IMR-90 (cell line): Measurements from ENCODE around the gene PKD1.

Experiments
- BHLHE40 ChIP-seq: fragments of 150-350 bp; IDR thresholded peaks from 2 replicates; pipeline ENCODE4 v1.6.1; 2016; ENCODE audit warnings: mild to moderate bottlenecking, low read depth, low read length
- CEBPB ChIP-seq: IDR thresholded peaks from 2 replicates; pipeline ENCODE4 v1.6.1; 2012; ENCODE audit warnings: low read depth, low read length, improper control_type of control experiment
- CHD1 ChIP-seq: IDR thresholded peaks from 2 replicates; pipeline ENCODE4 v1.6.1; 2012; ENCODE audit warnings: low read depth, low read length, improper control_type of control experiment
- CTCF ChIP-seq: conservative IDR thresholded peaks from 2 replicates; pipeline ENCODE4 v1.5.1; 2012; ENCODE audit warnings: mild to moderate bottlenecking, low read depth, low read length, improper control_type of control experiment
- ELK1 ChIP-seq: fragments of 150-350 bp; IDR thresholded peaks from 2 replicates; pipeline ENCODE4 v1.6.1; 2016; ENCODE audit warnings: low read depth, mild to moderate bottlenecking, low read length, moderate library complexity, borderline replicate concordance
- FOS ChIP-seq: fragments of 150-350 bp; IDR thresholded peaks from 2 replicates; pipeline ENCODE4 v1.6.1; 2016; ENCODE audit warnings: low read depth, low read length
- MAFK ChIP-seq: IDR thresholded peaks from 2 replicates; pipeline ENCODE4 v1.6.1; 2012; ENCODE audit warnings: low read depth, low read length, improper control_type of control experiment
- MAZ ChIP-seq: IDR thresholded peaks from 2 replicates; pipeline ENCODE4 v1.6.1; 2012; ENCODE audit warnings: low read depth, mild to moderate bottlenecking, low read length, improper control_type of control experiment, moderate library complexity, borderline replicate concordance
- NFE2L2 ChIP-seq: fragments of 150-350 bp; IDR thresholded peaks from 2 replicates; pipeline ENCODE4 v1.6.1; 2016; ENCODE audit warnings: low read depth, mild to moderate bottlenecking, low read length
- POLR2A ChIP-seq: IDR thresholded peaks from 2 replicates; pipeline ENCODE4 v1.6.1; 2012; ENCODE audit warnings: mild to moderate bottlenecking, low read depth, low read length
- RCOR1 ChIP-seq: IDR thresholded peaks from 2 replicates; pipeline ENCODE4 v1.6.1; 2012; ENCODE audit warnings: mild to moderate bottlenecking, low read length, improper control_type of control experiment; ENCODE audit not compliant: insufficient replicate concordance

- TF ChIP-seq CTCF (no peak), CEBPB (no peak), ELK1 (no peak), POLR2A (no peak), MAFK (no peak), FOS (no peak), BHLHE40 (no peak), MAZ (no peak), RCOR1 (no peak), NFE2L2 (no peak), CHD1 (no peak)
These were observed 62.8 kb downstream of the PKD1 start for GRCh38 chr16:2072926-2073325.
